Measurements from ENCODE around the gene TUBB3. TPM values are rescaled to one million over a fixed set of nuclear protein-coding genes. Genes with fewer than 3 reads are reported as not detected.

TUBB3 gene
- total and polyA plus RNA-seq, 9 of the 15 experiments (the other 6 are each of a cell fraction or from before 2014, with no cell fraction given) = 0.18 to 12.5 (median 5.0) TPM

GRCh38 chr16:89917773-89918452 lies 5.2 kb upstream of the TUBB3 start (continued):
- TF ChIP-seq, protein P1, sequence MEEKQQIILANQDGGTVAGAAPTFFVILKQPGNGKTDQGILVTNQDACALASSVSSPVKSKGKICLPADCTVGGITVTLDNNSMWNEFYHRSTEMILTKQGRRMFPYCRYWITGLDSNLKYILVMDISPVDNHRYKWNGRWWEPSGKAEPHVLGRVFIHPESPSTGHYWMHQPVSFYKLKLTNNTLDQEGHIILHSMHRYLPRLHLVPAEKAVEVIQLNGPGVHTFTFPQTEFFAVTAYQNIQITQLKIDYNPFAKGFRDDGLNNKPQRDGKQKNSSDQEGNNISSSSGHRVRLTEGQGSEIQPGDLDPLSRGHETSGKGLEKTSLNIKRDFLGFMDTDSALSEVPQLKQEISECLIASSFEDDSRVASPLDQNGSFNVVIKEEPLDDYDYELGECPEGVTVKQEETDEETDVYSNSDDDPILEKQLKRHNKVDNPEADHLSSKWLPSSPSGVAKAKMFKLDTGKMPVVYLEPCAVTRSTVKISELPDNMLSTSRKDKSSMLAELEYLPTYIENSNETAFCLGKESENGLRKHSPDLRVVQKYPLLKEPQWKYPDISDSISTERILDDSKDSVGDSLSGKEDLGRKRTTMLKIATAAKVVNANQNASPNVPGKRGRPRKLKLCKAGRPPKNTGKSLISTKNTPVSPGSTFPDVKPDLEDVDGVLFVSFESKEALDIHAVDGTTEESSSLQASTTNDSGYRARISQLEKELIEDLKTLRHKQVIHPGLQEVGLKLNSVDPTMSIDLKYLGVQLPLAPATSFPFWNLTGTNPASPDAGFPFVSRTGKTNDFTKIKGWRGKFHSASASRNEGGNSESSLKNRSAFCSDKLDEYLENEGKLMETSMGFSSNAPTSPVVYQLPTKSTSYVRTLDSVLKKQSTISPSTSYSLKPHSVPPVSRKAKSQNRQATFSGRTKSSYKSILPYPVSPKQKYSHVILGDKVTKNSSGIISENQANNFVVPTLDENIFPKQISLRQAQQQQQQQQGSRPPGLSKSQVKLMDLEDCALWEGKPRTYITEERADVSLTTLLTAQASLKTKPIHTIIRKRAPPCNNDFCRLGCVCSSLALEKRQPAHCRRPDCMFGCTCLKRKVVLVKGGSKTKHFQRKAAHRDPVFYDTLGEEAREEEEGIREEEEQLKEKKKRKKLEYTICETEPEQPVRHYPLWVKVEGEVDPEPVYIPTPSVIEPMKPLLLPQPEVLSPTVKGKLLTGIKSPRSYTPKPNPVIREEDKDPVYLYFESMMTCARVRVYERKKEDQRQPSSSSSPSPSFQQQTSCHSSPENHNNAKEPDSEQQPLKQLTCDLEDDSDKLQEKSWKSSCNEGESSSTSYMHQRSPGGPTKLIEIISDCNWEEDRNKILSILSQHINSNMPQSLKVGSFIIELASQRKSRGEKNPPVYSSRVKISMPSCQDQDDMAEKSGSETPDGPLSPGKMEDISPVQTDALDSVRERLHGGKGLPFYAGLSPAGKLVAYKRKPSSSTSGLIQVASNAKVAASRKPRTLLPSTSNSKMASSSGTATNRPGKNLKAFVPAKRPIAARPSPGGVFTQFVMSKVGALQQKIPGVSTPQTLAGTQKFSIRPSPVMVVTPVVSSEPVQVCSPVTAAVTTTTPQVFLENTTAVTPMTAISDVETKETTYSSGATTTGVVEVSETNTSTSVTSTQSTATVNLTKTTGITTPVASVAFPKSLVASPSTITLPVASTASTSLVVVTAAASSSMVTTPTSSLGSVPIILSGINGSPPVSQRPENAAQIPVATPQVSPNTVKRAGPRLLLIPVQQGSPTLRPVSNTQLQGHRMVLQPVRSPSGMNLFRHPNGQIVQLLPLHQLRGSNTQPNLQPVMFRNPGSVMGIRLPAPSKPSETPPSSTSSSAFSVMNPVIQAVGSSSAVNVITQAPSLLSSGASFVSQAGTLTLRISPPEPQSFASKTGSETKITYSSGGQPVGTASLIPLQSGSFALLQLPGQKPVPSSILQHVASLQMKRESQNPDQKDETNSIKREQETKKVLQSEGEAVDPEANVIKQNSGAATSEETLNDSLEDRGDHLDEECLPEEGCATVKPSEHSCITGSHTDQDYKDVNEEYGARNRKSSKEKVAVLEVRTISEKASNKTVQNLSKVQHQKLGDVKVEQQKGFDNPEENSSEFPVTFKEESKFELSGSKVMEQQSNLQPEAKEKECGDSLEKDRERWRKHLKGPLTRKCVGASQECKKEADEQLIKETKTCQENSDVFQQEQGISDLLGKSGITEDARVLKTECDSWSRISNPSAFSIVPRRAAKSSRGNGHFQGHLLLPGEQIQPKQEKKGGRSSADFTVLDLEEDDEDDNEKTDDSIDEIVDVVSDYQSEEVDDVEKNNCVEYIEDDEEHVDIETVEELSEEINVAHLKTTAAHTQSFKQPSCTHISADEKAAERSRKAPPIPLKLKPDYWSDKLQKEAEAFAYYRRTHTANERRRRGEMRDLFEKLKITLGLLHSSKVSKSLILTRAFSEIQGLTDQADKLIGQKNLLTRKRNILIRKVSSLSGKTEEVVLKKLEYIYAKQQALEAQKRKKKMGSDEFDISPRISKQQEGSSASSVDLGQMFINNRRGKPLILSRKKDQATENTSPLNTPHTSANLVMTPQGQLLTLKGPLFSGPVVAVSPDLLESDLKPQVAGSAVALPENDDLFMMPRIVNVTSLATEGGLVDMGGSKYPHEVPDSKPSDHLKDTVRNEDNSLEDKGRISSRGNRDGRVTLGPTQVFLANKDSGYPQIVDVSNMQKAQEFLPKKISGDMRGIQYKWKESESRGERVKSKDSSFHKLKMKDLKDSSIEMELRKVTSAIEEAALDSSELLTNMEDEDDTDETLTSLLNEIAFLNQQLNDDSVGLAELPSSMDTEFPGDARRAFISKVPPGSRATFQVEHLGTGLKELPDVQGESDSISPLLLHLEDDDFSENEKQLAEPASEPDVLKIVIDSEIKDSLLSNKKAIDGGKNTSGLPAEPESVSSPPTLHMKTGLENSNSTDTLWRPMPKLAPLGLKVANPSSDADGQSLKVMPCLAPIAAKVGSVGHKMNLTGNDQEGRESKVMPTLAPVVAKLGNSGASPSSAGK (IDR thresholded peaks at IDR 0.05) = peak; percentile 96
- no peak for TF ChIP-seq ZNF75A (CRISPR knock-in tag; IDR thresholded peaks at IDR 0.05)
- TF ChIP-seq RHOXF2B (CRISPR knock-in tag; conservative IDR thresholded peaks at IDR 0.05) = no peak
- TF ChIP-seq GATAD2B (IDR thresholded peaks at IDR 0.05; ENCODE audit: borderline replicate concordance) = no peak
- TF ChIP-seq CCAR2 (IDR thresholded peaks at IDR 0.05; ENCODE audit: low read depth, low read length) = no peak
- no peak for TF ChIP-seq NR1H2 (CRISPR knock-in tag; IDR thresholded peaks at IDR 0.05)
- TF ChIP-seq DIDO1 (tag; IDR thresholded peaks at IDR 0.05; ENCODE audit: low read depth) = no peak
- TF ChIP-seq CHCHD3 (CRISPR knock-in tag; IDR thresholded peaks at IDR 0.05) = no peak
- no peak for TF ChIP-seq ZBTB43 (CRISPR knock-in tag; IDR thresholded peaks at IDR 0.05)
- TF ChIP-seq SP1 (CRISPR knock-in tag; IDR thresholded peaks at IDR 0.05) = 0 out of 2 replicates have a peak, but pooled peaks have one; percentile 27
- no peak for TF ChIP-seq ZKSCAN8 (CRISPR knock-in tag; IDR thresholded peaks at IDR 0.05)
- TF ChIP-seq C11orf30 (IDR thresholded peaks at IDR 0.05; ENCODE audit: low read depth) = no peak
- no peak for TF ChIP-seq CHD2 (IDR thresholded peaks at IDR 0.05; ENCODE audit: low read depth, low read length)
- TF ChIP-seq ZNF146 (CRISPR knock-in tag; IDR thresholded peaks at IDR 0.05; ENCODE audit: unreplicated experiment) = no peak
- no peak for TF ChIP-seq KAT2B (IDR thresholded peaks at IDR 0.05; ENCODE audit: low read depth, low read length)
- no peak for TF ChIP-seq GTF2A2 (tag; IDR thresholded peaks at IDR 0.05)
- TF ChIP-seq TCF7L2 (IDR thresholded peaks at IDR 0.05; ENCODE audit: low read depth, low read length) = peak; percentile 60; the same call in 1 of the 2 replicates
- TF ChIP-seq ZNF707 (CRISPR knock-in tag; conservative IDR thresholded peaks at IDR 0.05) = no peak

Measured in K562 (cell line).